ENCODE measurements around the gene CHST12.
"Not testable (repeated sequence)": the region's sequence is repeated elsewhere in the genome, so short reads cannot be mapped to it uniquely, and the experiment has no call there.

The CHST12 gene

DNA sequence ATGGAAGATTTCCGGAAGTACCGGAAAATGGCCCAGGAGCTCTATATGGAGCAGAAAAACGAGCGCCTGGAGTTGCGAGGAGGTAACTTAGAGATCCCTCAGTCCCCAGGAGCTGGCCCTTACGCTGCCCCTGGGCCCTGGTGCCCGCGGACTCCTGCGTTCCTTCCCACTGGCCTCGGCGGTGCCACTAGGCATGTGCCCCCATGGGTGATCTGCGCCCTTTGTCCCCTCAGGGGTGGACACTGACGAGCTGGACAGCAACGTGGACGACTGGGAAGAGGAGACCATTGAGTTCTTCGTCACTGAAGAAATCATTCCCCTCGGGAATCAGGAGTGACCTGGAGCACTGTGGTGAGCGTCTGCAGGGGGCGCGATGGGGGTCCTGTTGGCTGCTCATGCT is 24.2 kb upstream of the CHST12 start:
- no peak for DNase-seq

DNA sequence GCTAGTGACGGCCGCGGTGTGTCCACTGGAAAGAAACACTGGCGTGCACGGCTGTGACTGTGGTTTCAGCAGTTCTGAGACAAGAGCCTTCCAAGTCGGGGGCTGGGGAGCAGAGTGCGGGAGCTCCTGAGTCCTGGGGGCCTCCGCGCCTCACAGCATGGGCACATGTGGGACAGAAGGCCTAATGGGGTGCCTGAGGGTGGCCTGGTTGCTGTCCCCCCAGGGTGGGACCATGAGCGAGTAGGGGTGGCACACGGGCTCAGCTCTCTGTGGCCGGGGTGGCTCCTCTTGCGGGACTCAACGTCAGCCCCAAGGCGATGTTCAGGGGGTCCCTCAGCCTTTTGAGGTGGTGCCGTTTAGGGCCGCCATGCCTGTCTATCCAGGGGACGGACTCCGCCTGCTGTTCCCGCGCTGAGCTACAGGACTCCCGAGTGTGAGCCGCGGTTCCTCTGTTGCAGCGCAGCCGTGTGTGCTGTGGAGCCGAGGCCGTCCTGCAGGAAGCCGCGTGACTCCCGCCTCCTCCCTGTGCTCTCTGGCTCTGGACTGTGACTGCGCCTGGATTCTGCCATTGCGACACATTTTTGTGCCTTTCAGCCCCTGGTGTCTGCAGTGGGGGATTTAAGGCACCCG is 23.5 kb upstream of the CHST12 start:
- DNase-seq = no peak

DNA sequence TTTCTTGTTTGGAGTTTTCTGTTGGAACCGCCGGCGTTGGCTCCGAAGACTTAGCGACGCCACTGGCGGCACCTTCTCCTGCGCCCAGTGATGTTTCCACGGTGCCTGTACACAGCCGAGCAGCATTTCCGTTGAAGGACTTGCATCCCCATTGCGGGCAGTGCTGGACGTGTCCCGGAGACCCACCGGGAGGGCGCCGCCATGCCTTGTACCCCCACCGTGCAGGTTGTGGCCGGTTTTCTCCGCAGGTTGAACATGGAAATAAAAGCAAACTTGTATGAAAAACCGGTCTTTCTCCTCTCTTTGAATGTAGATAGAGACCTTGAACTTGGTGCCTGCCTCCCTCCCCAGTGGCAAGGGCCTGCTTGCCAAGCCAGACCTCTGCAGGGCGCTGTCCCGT is 22.9 kb upstream of the CHST12 start:
- DNase-seq = no peak

DNA sequence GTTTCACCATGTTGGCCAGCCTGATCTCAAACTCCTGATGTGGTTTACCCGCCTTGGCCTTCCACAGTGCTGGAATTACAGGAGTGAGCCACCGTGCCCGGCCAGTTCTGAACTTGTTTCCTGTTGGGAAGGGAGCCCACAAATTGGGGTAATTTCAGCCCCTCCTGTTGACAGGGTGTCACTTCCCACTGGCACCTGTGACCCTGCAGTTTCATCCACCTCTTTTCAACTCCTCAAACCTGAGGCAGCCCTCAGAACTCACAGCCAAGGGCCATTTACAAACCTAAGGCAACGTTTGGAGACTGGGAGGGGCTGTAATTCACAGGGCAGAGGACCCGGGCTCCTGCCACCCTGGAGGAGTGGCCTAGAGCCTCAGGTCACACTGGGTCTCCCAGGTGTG is 22.2 kb upstream of the CHST12 start:
- DNase-seq = no peak

DNA sequence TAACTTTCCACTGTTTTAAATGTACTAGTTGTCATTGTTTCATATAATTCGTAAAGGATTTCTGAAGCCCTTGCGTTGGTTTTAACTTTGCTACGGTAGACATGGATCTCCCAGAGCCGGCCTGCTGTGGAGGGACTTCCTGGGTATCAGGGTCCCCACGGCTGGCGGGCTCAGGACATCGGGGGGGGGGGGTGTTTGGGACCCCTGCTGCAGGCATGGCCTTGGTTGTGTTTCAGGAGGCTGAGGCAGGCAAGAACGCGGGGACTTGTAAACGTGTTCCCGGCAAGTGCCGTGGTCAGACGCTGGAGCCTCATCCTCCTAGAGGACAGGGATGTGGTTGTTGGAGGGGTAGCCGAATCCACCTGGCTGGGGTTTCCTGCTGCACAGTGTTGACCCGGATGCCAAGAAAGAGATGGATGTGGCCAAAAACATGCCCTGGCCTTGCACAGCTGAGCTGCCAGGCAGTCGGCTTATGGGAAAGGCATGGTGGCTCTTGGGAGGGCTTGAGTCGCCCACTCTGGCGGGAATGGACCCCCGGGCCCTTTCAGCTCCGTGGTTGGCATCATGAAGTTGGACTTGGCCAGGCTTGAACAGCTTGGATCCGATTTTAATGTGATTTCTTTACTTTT is 21.4 kb upstream of the CHST12 start:
- no peak for DNase-seq

DNA sequence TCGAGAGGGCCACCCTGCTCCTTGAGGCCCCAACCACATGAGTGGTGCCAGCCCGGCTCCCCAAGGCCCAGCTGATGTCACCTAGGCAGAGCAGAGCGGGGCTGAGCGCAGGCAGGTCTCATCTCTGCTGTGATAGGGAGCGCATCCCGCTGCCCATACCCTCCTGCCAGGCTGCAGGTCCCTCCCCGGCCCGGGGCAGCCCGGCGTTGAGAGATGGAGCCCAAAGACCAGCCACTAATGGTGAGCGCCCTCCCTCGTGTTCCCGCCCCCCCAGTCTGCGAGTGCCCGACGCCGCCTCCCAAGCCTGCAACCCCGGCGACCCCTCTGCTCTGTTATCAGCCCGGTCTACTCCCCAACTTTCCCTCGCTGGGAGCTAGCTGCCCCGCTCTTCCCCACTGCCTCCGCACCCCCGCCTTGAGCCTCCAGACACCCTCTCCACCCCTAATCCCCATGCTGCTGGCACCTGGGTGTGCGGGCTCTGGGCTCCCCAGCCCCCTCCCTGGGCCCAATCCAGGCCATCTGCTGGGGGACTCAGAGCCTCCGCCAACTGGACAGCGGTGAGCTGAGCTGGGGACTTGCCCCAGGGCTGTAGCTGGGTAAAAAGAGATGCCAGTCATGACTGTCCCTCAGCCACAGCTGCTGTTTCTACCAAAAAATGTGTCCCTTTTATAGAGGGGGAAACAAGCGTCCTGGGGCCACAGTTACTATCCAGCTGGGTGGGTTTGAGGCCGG is 19.7 kb upstream of the CHST12 start:
- no peak for DNase-seq

DNA sequence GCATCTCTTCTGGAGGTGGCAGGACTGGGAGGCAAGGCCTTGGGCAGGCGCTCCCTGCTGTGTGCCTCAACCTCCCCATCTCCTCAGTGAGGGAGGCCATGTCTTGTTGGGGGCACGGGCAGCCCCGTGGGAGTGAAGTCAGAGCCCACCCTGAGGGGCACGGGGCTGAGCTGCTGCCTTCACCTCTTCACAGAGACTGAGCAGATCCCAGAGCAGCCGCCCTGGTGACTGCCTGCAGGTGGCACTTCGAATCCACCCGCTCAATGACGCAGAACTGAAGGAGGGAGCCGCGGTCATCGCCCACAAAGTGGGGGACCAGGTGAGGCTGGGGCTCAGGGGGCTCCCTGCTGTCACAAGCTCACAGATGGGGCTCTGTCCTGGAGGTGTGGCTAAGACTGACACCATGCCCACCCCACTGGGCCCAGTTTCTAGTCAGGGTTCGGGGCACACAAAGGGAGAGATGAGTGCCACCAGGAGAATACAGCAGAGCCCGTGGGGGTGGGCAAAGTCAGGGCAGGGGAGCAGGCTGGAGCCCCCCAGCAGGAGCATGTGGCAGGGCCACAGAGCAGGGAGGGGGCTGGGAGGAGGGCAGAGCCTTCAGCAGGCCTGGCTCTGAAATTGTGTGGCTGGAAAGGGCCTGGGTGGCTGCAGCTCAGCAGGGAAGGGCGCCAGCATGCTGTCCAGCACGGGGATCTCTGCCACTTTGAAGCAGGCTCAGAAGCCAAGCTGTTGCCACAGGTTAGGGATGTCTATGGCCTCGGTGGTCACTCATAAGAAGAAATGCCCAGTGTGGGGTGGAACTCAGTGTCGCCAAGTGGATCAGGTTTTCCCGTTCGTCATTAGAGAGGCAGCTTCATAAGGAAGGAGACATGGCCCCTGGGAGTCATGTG is 18.8 kb upstream of the CHST12 start:
- DNase-seq = peak; percentile 47

DNA sequence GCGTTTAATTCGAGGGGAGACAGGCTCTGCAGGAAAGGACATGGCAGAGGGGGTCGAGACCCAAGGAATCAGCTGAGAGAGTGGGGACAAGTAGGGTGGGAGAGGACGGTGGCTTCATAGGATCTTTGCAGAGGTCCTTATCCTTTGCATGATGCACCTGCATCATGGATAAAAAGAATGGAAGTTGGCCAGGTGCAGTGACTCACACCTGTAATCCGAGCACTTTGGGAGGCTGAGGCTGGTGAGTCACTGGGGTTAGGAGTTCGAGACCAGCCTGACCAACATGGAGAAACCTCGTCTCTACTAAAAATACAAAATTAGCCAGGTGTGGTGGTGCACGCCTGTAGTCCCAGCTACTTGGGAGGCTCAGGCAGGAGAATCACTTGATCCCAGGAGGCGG is 17.3 kb upstream of the CHST12 start:
- DNase-seq = not testable (repeated sequence)

DNA sequence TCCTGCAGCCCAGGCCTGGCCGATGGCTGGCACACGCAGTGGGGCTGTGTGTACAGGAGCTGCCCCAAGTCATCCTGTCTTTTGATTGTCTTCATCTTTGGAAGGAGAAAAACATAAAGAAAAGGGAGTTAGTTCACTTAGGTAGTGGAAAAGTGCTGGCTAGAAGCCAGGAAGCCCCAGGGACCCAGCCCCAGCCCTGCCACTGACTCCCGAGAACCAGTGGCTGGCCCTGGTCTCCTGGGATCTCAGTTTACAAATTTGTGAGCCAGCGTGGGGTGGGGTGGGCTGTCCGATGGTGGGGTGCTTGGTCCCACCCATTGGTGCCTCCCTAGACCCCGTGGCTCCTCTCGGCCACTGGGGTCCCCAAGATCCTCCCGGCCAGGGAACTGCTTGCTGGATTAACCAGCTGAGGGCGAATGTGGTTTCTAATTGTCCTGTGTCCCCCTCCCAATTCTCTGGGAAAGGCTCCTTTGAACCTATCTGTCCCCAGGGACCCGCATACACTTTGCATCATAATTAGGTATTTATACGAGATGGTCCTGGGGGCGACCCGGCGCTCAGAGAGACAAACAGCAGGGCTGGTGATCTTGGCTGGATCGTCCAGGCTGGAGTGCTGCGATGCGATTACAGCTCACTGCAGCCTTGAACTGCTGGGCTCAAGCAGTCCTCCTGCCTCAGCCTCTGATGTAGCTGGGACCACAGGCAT is 16.3 kb upstream of the CHST12 start:
- DNase-seq = no peak

DNA sequence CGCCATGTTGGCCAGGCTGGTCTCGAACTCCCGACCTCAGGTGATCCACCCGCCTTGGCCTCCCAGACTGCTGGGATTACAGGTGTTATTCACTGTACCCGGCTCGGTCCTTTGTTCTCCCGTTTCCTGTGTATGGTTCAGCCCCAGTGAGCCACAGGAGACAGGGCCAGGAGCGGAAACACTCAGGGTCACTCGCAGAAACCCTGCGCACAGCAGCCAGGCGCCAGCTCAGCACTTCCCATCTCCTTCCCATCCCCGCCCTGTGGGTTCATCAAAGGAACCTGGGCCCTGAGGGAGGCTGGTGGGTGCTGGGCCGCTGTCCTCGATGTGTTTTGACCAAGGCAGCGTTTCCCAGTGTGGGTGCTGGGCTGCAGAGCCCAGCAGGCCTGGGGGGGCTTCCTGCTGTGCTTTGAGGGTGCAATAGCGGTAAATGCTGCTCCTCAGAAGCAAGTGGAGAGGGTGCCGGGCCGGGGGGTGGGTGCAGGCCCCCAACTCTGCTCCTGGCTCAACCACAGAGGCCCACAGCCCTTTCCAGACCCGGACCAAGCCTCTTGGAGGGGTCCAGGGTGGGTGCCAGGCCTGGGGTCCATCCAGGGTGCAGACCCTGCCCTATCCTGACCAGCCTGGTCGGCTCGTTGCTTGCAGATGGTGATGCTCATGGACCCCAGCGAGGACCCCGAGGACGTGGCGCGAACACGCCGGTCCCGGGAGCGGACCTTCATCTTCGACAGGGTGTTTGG is 15.3 kb upstream of the CHST12 start:
- DNase-seq = no peak

DNA sequence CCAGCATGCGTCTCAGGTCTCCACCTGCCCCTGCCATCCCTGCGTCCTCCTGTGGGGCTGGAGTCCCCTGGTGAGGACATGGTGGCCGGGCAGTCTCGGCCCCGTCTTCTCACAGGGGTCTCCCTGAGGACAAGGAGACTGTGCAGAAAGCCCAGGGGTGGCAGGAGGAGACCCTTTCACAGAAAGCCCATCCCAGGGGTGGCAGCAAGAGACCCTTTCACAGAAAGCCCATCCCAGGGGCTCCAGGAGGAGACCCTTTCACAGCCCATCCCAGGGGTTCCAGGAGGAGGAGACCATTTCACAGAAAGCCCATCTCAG is 14.8 kb upstream of the CHST12 start:
- no peak for DNase-seq

DNA sequence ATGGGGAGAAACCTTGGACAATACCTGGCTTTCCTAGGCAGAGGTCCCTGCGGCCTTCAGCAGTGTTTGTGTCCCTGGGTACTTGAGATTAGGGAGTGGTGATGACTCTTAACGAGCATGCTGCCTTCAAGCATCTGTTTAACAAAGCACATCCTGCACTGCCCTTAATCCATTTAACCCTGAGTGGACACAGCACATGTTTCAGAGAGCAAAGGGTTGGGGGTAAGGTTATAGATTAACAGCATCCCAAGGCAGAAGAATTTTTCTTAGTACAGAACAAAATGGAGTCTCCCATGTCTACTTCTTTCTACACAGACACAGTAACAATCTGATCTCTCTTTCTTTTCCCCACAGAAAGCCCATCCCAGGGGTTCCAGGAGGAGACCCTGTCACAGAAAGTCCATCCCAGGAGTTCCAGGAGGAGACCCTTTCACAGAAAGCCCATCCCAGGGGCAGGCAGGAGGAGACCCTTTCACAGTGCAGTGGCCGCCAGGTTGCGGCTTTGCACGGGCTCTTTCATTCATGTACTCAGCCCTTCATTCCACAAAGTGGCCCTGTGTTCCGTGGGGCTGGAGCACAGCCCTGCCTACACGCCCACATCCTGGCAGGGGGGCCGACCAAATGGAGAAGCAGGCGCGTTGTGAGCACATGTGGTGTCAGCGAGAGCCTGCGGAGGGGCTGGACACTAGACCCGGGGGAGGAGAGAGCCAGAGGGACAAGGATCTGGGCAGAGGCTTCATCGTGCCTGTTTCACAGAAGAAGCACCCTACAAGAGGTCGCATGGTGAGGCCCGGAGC is 13.2 kb upstream of the CHST12 start:
- peak; percentile 76 for DNase-seq

DNA sequence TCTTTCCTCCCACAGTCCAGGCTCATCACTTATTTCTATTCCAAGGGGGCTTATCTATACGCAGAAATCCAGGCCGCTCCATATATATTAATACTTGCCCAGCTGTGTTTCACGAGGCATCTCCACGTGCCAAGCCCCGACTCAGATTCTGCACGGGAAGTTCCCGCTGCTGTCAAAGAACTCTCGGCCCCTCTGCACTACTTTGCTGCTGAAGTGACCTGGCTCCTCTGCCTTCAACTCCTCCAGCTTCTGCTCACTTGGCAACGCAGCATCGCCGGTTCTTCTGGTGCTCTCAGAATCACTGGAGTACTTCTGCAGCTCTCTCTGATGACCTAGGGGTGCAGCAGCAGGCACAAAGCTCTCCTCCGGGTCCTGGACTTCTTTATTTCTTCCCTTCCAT is 9.7 kb upstream of the CHST12 start:
- no peak for DNase-seq

DNA sequence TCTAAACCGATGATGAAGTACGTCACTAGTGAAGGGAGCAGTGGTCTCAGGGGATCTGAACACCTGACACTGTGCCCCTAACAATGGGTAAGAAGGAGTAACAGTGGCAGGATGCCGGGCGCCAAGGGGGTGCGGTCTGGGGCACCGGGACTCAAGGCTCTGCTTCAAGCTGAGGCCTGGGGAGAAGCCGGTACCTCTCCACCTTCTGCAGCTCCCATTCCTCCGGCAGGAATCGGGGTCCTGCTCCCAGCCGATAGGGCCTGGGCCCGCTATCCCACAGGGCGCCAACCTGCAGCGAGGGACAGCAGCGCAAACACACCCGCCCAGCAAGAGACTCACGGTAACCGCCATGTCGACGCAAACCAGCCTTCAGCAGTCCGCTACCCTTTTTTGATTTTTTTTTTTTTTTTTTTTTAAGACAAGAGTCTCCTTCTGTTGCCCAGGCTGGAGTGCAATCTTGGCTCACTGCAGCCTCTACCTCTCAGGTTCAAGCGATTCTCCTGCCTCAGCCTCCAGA is 8.8 kb upstream of the CHST12 start:
- DNase-seq = no peak

DNA sequence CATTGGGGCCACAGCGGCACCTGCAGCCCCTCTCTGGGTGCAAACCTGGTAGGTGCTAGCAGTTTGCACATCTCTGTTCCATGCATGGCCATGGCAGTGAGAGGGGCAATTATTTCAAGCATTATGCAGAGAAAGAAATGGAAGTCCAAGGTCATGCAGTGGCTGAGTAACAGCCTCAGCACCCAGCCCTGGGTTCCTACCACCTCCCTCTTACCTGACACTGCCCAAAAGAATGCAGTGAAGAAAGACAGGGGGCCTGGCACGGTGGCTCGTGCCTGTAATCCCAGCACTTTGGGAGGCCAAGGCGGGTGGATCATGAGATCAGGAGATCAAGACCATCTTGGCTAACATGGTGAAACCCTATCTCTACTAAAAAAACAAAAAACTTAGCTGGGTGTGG is 4.9 kb upstream of the CHST12 start:
- DNase-seq = no peak

DNA sequence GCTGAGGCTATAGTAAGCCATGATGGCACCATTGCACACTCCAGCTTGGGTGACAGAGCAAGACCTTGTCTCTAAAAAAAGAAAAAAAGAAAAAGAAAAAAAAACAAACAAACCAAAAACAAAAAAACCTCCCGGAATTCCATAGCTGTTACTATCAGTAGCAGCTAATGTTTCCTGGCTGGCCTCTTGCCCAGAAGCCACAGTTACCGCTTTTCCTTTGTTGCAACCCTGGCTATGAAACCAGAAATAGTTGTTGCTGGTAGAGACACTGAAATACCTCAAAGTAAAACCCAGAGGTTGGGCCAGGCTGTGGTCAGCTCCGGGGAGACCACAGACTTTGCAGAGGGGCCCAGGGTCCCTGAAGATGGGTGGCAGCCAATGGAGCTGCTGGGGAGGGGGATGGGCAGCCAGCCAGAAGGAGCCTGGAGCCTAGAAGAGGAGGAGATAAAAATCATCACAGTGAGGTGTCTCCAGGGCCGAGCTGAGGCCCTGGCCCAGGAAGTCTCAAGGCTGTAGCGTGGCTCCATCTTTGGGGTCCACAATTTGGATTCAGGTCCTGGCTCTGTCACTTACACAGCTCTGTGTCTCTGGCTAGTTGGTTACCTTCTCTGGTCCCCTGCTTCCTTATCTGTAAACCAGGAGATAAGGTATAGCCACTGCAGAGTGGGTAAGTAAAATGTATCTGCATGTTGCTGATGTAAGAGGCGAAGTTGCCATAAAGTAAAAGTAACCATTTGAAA is 3.4 kb upstream of the CHST12 start:
- peak; percentile 97 for DNase-seq

DNA sequence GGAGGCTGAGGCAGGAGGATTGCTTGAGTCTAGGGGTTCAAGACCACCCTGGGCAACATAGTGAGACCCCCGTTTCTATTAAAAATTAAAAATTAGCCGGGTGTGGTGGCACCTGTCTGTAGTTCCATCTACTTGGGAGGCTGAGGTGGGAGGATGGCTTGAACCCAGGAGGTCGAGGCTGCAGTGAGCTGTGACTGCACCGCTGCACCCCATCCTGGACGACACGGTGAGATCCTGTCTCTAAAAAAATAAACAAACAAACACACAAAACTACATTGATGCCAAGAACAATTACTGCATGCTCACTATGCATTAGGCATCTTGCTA is 761 bp upstream of the CHST12 start:
- DNase-seq = no peak

DNA sequence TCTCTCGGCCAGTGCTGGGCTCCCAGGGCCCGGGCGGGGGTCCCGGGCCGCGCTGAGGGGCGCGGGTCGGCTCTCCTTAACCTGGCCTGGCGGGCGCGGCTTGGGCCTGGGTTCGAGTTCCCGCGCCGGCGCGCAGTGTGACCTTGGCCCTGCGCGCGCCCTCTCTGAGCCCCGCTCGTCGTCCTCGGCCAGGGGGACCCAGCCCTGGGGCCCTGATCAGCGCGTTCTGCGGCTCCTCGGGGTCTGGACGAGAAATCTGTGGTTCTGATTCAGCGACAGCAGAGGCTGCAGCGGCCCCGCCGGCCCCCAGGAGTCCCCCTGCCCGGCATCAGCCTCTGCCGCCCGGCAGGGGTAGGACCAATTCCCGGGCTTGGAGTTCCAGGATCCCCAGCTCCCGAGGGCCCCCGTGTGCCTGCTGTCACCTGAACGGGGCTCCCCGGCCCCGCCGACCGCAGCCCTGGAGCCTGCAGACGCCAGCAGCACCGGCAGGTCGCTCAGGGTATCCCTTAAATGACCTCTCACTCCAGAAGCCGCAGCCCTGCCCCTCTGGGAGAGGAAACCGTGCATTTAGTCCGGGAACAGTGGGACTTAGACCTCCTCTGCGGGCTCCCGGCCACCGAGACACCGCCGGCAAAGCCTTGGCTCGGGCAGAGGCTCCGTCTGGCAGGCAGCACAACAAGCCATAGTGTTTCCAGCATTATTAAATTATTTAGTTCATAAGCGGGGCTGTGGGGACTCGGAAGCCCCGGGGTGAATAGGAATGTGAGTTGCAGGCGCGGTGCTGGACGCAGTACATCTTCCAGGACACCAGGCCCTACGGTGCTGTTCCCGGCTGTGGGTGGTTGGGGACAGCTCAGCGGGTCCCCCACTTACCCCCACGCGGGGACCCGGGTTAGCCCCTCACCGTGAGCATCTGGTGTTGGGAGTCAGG is 572 bp downstream of the CHST12 start:
- peak; percentile 50 for DNase-seq

DNA sequence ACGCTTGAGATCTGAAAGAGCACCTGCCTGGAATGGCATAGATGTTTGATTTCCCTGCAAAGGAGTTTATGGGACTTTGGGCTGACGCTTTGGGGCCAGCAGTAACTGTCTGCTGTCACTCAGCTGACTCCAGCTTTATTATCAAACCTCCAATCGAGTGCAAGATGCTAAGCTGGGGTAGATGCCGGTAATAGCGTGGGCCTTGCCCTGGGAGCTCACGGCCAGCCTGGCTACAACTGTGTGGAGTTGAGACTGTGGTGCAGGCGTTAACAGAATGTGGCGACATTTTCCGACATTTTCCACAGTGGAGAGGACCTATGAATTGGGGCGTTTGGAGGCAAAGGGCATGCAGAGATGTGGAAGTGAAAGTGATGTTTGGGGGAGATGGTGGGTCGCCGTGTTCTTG is 1.3 kb downstream of the CHST12 start:
- DNase-seq = peak; percentile 68

Data from hematopoietic multipotent progenitor cell treated with erythropoietin and hydrocortisone succinate and interleukin-3 and kit ligand, for 4 days (in vitro differentiated cells).